H1 (cell line): Measurements from ENCODE around the gene RNU5D-1. TPM values are rescaled to one million over a fixed set of nuclear protein-coding genes. Genes with fewer than 3 reads are reported as not detected.
A peak's percentile ranks its signal among the peaks of the same experiment; 100 is the strongest.

Source experiments
- BACH1 ChIP-seq: IDR thresholded peaks from 2 replicates; pipeline ENCODE4 v1.6.1; 2012; ENCODE audit warnings: low read length, improper control_type of control experiment
- CEBPB ChIP-seq: IDR thresholded peaks from 2 replicates; pipeline ENCODE4 v1.6.1; 2012; ENCODE audit warnings: low read depth, low read length
- CHD2 ChIP-seq: IDR thresholded peaks from 2 replicates; pipeline ENCODE4 v1.6.1; 2012; ENCODE audit warnings: low read length, improper control_type of control experiment
- FOSL1 ChIP-seq: IDR thresholded peaks from 2 replicates; pipeline ENCODE4 v1.6.1; 2011; ENCODE audit warnings: mild to moderate bottlenecking, low read depth, low read length, moderate library complexity; ENCODE audit not compliant: insufficient read depth
- HDAC6 ChIP-seq: IDR thresholded peaks from one replicate; pipeline ENCODE4 v1.7.1; 2012; ENCODE audit warnings: low read depth, mild to moderate bottlenecking, inconsistent platforms, low read length, moderate library complexity
- MAFK ChIP-seq: IDR thresholded peaks from 2 replicates; pipeline ENCODE4 v1.6.1; 2012; ENCODE audit warnings: low read depth, mild to moderate bottlenecking, improper control_type of control experiment, low read length
- PHF8 ChIP-seq: fragments of 200-600 bp; sonication (generic); conservative IDR thresholded peaks from 2 replicates; pipeline ENCODE4 v1.7.1; 2012; ENCODE audit warnings: low read depth, mild to moderate bottlenecking, inconsistent platforms, low read length, moderate library complexity
- RFX5 ChIP-seq: IDR thresholded peaks from 2 replicates; pipeline ENCODE4 v1.6.1; 2011; ENCODE audit warnings: low read depth, low read length, improper control_type of control experiment, borderline replicate concordance
- SIN3A ChIP-seq, 2 experiments: IDR thresholded peaks in 1 of 2; conservative IDR thresholded peaks in 1 of 2; 2 replicates each; pipeline ENCODE4 v1.6.1; 2011 to 2012; ENCODE audit warnings: low read length in 2 of 2, improper control_type of control experiment in 1 of 2, low read depth in 1 of 2, mild to moderate bottlenecking in 1 of 2
- SIX5 ChIP-seq: IDR thresholded peaks from 2 replicates; pipeline ENCODE4 v1.6.1; 2011; ENCODE audit warnings: mild to moderate bottlenecking, low read depth, low read length
- SP4 ChIP-seq: IDR thresholded peaks from 2 replicates; pipeline ENCODE4 v1.6.1; 2012; ENCODE audit warnings: low read length, inconsistent platforms
- SUZ12 ChIP-seq: fragments of 200-600 bp; sonication (generic); IDR thresholded peaks from 2 replicates; pipeline ENCODE4 v1.6.1; 2012; ENCODE audit warnings: mild to moderate bottlenecking, inconsistent platforms, low read length, moderate library complexity, mixed read lengths
- TAF1 ChIP-seq: IDR thresholded peaks from 2 replicates; pipeline ENCODE4 v1.6.1; 2011; ENCODE audit warnings: mild to moderate bottlenecking, low read depth, low read length
- polyA plus RNA-seq, 7 experiments: library from polyadenylated mRNA; depleted of rRNA in 3 of 7; stranded (reverse) in 5 of 7; unstranded in 2 of 7; fragments of >200 nt in 5 of 7; fragments of 200-250 nt in 2 of 7; gene quantifications; 1 replicate in 5 of 7; 2 replicates in 1 of 7; 4 replicates in 1 of 7; pipeline versions ENCODE4 v1.2.1 to v1.2.3, GENCODE V29; 2011 to 2013; ENCODE audit warnings: missing spikeins in 2 of 7, mixed read lengths in 2 of 7
- total RNA-seq: library from RNA; stranded (reverse); fragmentation: NEBNext Ultra II Directional; extraction: Animal tissue kit (Norgen Biotek cat#: 25700); gene quantifications from 2 replicates; pipeline ENCODE4 v1.2.1, GENCODE V29; 2021

Gene RNU5D-1
- total and polyA plus RNA-seq, 2 of the 8 experiments (the other 6 are each of a cell fraction or from before 2014, with no cell fraction given) = under 0.01 TPM; not detected in 1

DNA sequence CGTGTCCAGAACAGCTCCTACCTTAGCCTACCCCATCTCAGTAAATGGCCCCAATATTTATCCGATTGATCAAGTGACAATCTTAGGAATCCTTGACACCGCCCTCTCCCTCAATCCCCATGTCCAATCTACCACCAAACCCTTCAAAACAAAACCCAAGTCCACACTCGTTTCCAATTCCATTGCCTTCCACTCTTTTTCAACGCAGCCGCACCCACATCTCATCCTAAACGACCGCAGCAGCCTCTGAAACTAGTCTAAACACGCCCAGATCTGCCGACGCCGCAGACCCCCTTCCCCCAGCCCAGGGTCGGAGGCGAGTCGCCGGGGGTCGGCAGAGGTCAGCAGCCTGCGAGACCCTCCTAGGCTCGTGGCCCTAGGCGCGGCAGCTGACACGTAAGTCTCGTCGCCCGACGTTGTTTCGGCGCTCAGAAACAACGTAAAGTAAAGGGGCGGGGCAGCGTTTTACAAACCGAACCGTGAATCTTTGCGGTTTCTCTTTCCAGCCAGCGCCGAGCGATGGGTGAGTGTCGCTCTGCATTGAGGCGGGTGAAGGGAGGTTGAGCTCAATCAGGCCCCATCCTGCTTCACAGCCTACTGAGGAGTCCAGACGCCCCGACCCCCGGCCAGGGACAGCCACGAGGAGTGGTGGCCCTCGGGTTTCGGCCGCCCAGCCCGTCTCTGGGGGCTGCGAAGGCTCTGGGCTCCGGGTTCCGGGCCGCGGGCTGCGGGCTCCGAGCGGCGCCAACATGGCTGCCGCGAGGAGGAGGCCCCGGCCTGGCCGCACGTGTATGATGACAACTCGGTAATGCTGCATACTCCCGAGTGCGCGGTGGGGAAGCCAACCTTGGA is 44.3 kb upstream of the RNU5D-1 start, which contains the start of gene RPS8 (continued):
- TF ChIP-seq SIN3A (conservative IDR thresholded peaks at IDR 0.05 in 1 of 2, IDR thresholded peaks at IDR 0.05 in 1 of 2; ENCODE audit: low read depth in 1 of 2, low read length in 2 of 2) = peak in 1 of 2 experiments; percentile 91; a peak in 2 of 4 replicates
- TF ChIP-seq TAF1 = peak; percentile 100
- no peak for TF ChIP-seq BACH1
- no peak for TF ChIP-seq CEBPB
- TF ChIP-seq HDAC6 = no peak
- TF ChIP-seq SP4 = no peak; the same call in 1 of the 2 replicates
- no peak for TF ChIP-seq FOSL1
- 0 out of 2 replicates have a peak, but pooled peaks have one; percentile 1 for TF ChIP-seq MAFK
- no peak for TF ChIP-seq SUZ12
- peak; percentile 70; the same call in 1 of the 2 replicates for TF ChIP-seq CHD2
- no peak for TF ChIP-seq SIX5
- peak; percentile 96 for TF ChIP-seq PHF8
- TF ChIP-seq RFX5 = no peak
